GM18526 (cell line): ENCODE data around the gene IQCK.

Experiments used
- POLR2A ChIP-seq: IDR thresholded peaks from 3 replicates; pipeline ENCODE4 v1.6.1; 2011; ENCODE audit not compliant: insufficient read length; ENCODE audit errors: extremely low read depth

IQCK gene

GRCh38 chr16:19735074-19735867 lies 17.2 kb downstream of the IQCK start:
- TF ChIP-seq POLR2A = no peak

GRCh38 chr16:19737306-19738038 lies 19.4 kb downstream of the IQCK start:
- no peak for TF ChIP-seq POLR2A

- no peak for TF ChIP-seq POLR2A
Measured at GRCh38 chr16:19741354-19741753, 23.3 kb downstream of the IQCK start.

GRCh38 chr16:19743816-19744159 lies 25.7 kb downstream of the IQCK start:
- TF ChIP-seq POLR2A = no peak

GRCh38 chr16:19744670-19745069 lies 26.6 kb downstream of the IQCK start:
- TF ChIP-seq POLR2A = no peak

- no peak for TF ChIP-seq POLR2A
Measured at GRCh38 chr16:19745286-19746010, 27.4 kb downstream of the IQCK start.

- TF ChIP-seq POLR2A = no peak
Measured at GRCh38 chr16:19746561-19746960, 28.5 kb downstream of the IQCK start.

- no peak for TF ChIP-seq POLR2A
Measured at GRCh38 chr16:19748389-19749168, 30.5 kb downstream of the IQCK start.

GRCh38 chr16:19749571-19750080 lies 31.6 kb downstream of the IQCK start:
- no peak for TF ChIP-seq POLR2A

- no peak for TF ChIP-seq POLR2A
Measured at GRCh38 chr16:19751478-19752385, 33.7 kb downstream of the IQCK start.

GRCh38 chr16:19753815-19754643 lies 36.0 kb downstream of the IQCK start:
- no peak for TF ChIP-seq POLR2A

- TF ChIP-seq POLR2A = no peak
Measured at GRCh38 chr16:19754644-19755036, 36.6 kb downstream of the IQCK start.

GRCh38 chr16:19755268-19755667 lies 37.2 kb downstream of the IQCK start:
- no peak for TF ChIP-seq POLR2A
